Upper lobe of left lung (tissue), 4 donors: ENCODE measurements around the gene RIN3.

Experiments
- CTCF ChIP-seq, 6 experiments: fragments of 450-650 bp in 4 of 6; fragments of 200-600 bp in 2 of 6; sonication (generic) in 2 of 6; IDR thresholded peaks; one replicate each; pipeline ENCODE4 v1.5.1; 2016 to 2019; ENCODE audit warnings: antibody characterized with exemption in 6 of 6
- EP300 ChIP-seq, 4 donors: sonication (generic); formaldehyde crosslinking; IDR thresholded peaks; one replicate each; pipeline ENCODE4 v1.5.1; 2017; ENCODE audit warnings: antibody characterized with exemption in 4 of 4, control low read depth in 2 of 4
- POLR2A ChIP-seq, 4 donors: fragments of 450-650 bp; IDR thresholded peaks; one replicate each; pipeline ENCODE4 v1.5.1; 2016 to 2017; ENCODE audit warnings: antibody characterized with exemption in 4 of 4, mild to moderate bottlenecking in 2 of 4

GRCh38 chr14:92625213-92625612 is 111.6 kb downstream of the RIN3 start:
- TF ChIP-seq POLR2A (IDR thresholded peaks at IDR 0.05) (no peak), CTCF (IDR thresholded peaks at IDR 0.05) (no peak), EP300 (IDR thresholded peaks at IDR 0.05) (no peak)
